A673 (cell line): ENCODE results near the gene KMT2B. TPM values are rescaled to one million over a fixed set of nuclear protein-coding genes. Genes with fewer than 3 reads are reported as not detected.

Experiments
- BruUV-seq: library from RNA; stranded (reverse); fragments of 400-500 nt; replicated peaks from 2 replicates; lab custom pipeline; 2021; lab: Mats Ljungman, UMichigan
- CTCF ChIA-PET: fragments of 300-600 bp; sonication (Branson Sonifier 250); formaldehyde crosslinking; loops from one replicate; lab custom pipeline; 2022; ENCODE audit warnings: antibody characterized with exemption; lab: Charles Lee
- POLR2A ChIA-PET: fragments of 300-600 bp; sonication (Branson Sonifier 250); formaldehyde crosslinking; loops from one replicate; lab custom pipeline; 2022; ENCODE audit warnings: antibody characterized with exemption; ENCODE audit not compliant: low non-redundant PET; lab: Charles Lee
- DNase-seq: peaks from one replicate; pipeline ENCODE4 v3.0.0-alpha.2; 2015; ENCODE audit warnings: low spot score
- H3K27ac ChIP-seq: fragments of 200-600 bp; sonication (generic); 2 replicates; pipeline ENCODE4 v1.5.1; 2016; ENCODE audit warnings: mixed run types, low read depth, mild to moderate bottlenecking, mixed read lengths, antibody characterized with exemption, low read length; ENCODE audit not compliant: poor library complexity, severe bottlenecking
- H3K27me3 ChIP-seq: fragments of 200-600 bp; sonication (generic); replicated peaks from 2 replicates; pipeline ENCODE4 v1.6.1; 2017; ENCODE audit warnings: mixed run types, low read depth, mild to moderate bottlenecking, mixed read lengths, antibody characterized with exemption, low read length; ENCODE audit not compliant: insufficient read depth, poor library complexity
- H3K36me3 ChIP-seq: fragments of 200-600 bp; sonication (generic); 2 replicates; pipeline ENCODE4 v1.6.1; 2016; ENCODE audit warnings: mixed run types, mild to moderate bottlenecking, mixed read lengths, antibody characterized with exemption, low read length; ENCODE audit not compliant: insufficient read depth, poor library complexity, severe bottlenecking
- H3K4me1 ChIP-seq: fragments of 200-600 bp; sonication (generic); 2 replicates; pipeline ENCODE4 v1.6.1; 2017; ENCODE audit warnings: mixed run types, mild to moderate bottlenecking, mixed read lengths, antibody characterized with exemption, low read length; ENCODE audit not compliant: insufficient read depth, poor library complexity, severe bottlenecking
- H3K4me3 ChIP-seq: fragments of 200-600 bp; sonication (generic); 2 replicates; pipeline ENCODE4 v1.5.1; 2016; ENCODE audit warnings: low read depth, mixed run types, mild to moderate bottlenecking, mixed read lengths, low read length; ENCODE audit not compliant: poor library complexity, severe bottlenecking
- H3K9me3 ChIP-seq: fragments of 200-600 bp; sonication (generic); 2 replicates; pipeline ENCODE4 v1.6.1; 2016; ENCODE audit warnings: mixed run types, low read depth, mild to moderate bottlenecking, mixed read lengths, antibody characterized with exemption, low read length; ENCODE audit not compliant: poor library complexity, severe bottlenecking
- EZH2 ChIP-seq: fragments of 200-600 bp; sonication (generic); IDR thresholded peaks from 2 replicates; pipeline ENCODE4 v1.6.1; 2017; ENCODE audit warnings: borderline replicate concordance, low read depth, mild to moderate bottlenecking, mixed read lengths, antibody characterized with exemption, low read length; ENCODE audit not compliant: poor library complexity, severe bottlenecking
- intact Hi-C: fragments of 100-400 bp; cut with micrococcal nuclease; formaldehyde crosslinking; loops from one replicate; pipeline ENCODE4 v1.10.0; 2022; ENCODE audit not compliant: unreplicated experiment
- total RNA-seq: library from RNA; stranded (reverse); gene quantifications from 2 replicates; pipeline ENCODE4 v1.2.3, GENCODE V29; 2021
- TF ChIP-seq, protein P1 (sequence below): fragments of 300-800, 200-600 bp; sonication (generic); conservative IDR thresholded peaks from 2 replicates; pipeline ENCODE4 v1.5.1; 2017; ENCODE audit warnings: low read depth, mild to moderate bottlenecking, antibody characterized with exemption, low read length, moderate library complexity, mixed read lengths

KMT2B gene
- total RNA-seq, 1 experiment from 2014 or later, result 49.1 TPM

DNA sequence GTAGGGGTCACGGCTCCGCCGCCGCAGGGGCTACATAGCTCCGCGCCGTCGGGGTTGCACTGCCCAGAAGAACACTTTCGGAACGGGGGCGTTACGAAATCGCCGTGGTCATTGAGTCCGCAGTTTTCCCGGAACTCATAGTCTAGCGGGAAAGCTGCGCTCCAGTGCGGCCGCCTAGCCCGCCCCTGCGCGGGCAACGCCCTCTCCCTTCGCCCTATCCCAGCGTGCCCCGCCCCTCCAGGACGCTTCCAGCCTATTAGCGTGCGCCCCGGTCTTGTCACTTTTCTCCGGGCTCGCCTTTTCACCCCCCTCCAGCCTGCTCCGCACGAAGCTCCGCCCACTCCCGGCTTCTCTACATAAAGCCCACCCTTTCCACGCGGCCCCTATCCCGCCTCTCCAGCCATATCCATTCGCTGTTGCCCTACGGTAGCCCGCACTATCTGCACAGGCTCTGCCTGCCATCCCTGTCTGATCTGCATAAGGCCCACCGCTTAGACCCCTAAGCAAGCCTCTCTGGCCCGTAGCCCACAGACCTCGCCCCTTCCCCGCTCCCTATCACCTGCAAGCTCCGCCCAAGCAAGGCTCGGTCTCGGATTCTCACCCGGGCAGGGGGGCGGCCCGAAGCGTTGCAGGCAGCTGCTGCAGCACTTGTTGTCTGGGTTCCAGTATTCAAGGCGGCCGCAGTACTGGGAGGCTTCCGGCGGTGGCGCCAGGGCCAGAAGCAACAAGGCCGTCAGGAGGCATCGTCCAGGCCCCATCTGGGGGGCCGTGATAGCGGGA, 22.8 kb downstream of the KMT2B start:
- CTCF ChIA-PET, result interaction anchor here (1.2 kb wide), 1 partner anchor 45 kb away, joined by 14 read pairs; no protein-coding TSS in a partner anchor
- Histone ChIP-seq H3K27ac (peak overlapping the region; percentile 77), H3K27me3 (no peaks in the 10 kb centered on the region), H3K9me3 (no peaks in the 10 kb centered on the region), H3K36me3 (peaks cover 26% of the 10 kb centered on the region), H3K4me1 (peaks cover 3% of the 10 kb centered on the region), H3K4me3 (peak overlapping the region; percentile 65)
- TF ChIP-seq, protein P1, sequence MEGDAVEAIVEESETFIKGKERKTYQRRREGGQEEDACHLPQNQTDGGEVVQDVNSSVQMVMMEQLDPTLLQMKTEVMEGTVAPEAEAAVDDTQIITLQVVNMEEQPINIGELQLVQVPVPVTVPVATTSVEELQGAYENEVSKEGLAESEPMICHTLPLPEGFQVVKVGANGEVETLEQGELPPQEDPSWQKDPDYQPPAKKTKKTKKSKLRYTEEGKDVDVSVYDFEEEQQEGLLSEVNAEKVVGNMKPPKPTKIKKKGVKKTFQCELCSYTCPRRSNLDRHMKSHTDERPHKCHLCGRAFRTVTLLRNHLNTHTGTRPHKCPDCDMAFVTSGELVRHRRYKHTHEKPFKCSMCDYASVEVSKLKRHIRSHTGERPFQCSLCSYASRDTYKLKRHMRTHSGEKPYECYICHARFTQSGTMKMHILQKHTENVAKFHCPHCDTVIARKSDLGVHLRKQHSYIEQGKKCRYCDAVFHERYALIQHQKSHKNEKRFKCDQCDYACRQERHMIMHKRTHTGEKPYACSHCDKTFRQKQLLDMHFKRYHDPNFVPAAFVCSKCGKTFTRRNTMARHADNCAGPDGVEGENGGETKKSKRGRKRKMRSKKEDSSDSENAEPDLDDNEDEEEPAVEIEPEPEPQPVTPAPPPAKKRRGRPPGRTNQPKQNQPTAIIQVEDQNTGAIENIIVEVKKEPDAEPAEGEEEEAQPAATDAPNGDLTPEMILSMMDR, result peak; percentile 38; the same call in 1 of the 2 replicates
- TF ChIP-seq EZH2, result no peak
- intact Hi-C loops, result loop anchor here (10.0 kb wide), 1 partner anchor 194 kb away; the partner anchor contains the start of gene LRFN3
- POLR2A ChIA-PET, result interaction anchor here (0.5 to 0.6 kb wide), 2 partner anchors 63 to 97 kb away, joined by 4 to 9 read pairs; no protein-coding TSS in a partner anchor
- peak; percentile 99 for DNase-seq
- no TSS peak for BruUV-seq

DNA sequence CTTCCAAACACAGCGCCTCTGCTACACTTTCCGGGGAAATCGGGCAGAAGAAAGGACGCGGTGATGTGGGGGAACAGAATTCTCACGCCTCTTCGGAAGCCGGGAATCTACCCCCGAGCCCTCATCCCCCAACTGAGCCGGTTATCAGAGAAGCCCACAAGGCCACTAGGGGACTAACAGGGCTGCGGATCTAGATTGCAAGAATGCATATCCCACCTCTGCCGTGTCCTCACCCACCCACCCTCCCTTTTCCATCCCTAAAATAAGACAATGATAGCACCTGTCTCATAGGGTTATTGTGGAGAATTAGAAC, 23.4 kb downstream of the KMT2B start:
- TF ChIP-seq EZH2, result no peak
- TF ChIP-seq, protein P1, result no peak
- no peak for DNase-seq
- no peaks in the 10 kb centered on the region for H3K9me3 ChIP-seq
- ChIA-PET CTCF (interaction anchor here (1.2 kb wide), 1 partner anchor 46 kb away, joined by 14 read pairs; no protein-coding TSS in a partner anchor), POLR2A (no interaction called here)
- intact Hi-C loops, result loop anchor here (10.0 kb wide), 1 partner anchor 194 kb away; the partner anchor contains the start of gene LRFN3
- H3K27me3 ChIP-seq, result no peaks in the 10 kb centered on the region
- peaks cover 26% of the 10 kb centered on the region for H3K36me3 ChIP-seq
- peak overlapping the region; percentile 77 for H3K27ac ChIP-seq
- peaks cover 3% of the 10 kb centered on the region for H3K4me1 ChIP-seq
- peak overlapping the region; percentile 65 for H3K4me3 ChIP-seq
- no TSS peak for BruUV-seq

- no TSS peak for BruUV-seq
- intact Hi-C loops, result loop anchor here (10.0 kb wide), 1 partner anchor 193 kb away; the partner anchor contains the start of gene LRFN3
- CTCF ChIA-PET, result no interaction called here
Measured at GRCh38 chr19:35742121-35742724, 24.4 kb downstream of the KMT2B start, which contains the start of gene IGFLR1. Gene IGFLR1, minus strand, starts transcription at chr19:35742452. Its CDS starts 1,272 bp downstream, at chr19:35741180.

More at GRCh38 chr19:35742121-35742724, 24.4 kb downstream of the KMT2B start, which contains the start of gene IGFLR1:
- no peak for DNase-seq
- TF ChIP-seq, protein P1, result no peak
- Histone ChIP-seq H3K9me3 (no peaks in the 10 kb centered on the region), H3K36me3 (peaks cover 19% of the 10 kb centered on the region), H3K4me1 (peaks cover 3% of the 10 kb centered on the region), H3K27me3 (no peaks in the 10 kb centered on the region), H3K4me3 (peak within 1 kb of the TSS; percentile 65), H3K27ac (no peak within 1 kb of the TSS)
- POLR2A ChIA-PET, result no interaction called here
